GM12801 (cell line): ENCODE data around the gene SSB.

Experiments
- CTCF ChIP-seq: IDR thresholded peaks from one replicate; pipeline ENCODE4 v1.5.1; 2011; ENCODE audit warnings: control low read depth; ENCODE audit not compliant: insufficient read length; ENCODE audit errors: extremely low read depth

Gene SSB

DNA sequence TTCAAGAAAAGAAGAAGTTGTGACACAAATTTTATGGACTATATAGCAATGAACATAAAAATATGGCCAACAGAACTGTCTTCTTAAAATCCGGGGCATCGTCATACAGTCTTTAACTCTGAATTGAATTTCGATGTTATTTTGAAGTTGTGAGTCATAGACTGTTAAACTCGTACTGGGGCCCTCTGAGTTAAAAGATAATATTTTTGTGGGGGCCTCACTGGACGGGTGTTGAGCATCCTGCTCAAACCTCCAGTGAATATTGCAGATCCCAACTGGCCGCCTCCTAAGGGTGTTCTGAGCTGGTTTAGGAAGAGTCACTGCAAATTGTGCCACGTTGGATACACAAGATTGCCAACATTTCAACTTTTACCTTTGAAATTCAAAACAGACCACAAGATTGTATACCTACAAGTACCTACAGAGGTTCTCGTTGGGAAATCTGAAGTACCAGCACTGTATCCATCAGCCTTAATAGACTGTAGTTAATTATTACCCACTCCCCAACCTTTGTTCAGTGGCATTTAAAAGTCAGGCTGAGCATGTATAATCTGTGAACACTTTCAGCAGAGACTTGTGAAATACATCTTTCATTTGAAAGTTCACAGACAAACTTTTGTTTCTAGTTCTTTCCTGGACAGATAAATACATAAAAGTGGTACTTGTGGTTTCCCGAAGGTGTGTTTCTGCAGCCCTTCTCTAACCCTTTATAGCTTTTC, 37.3 kb upstream of the SSB start:
- no peak for TF ChIP-seq CTCF

DNA sequence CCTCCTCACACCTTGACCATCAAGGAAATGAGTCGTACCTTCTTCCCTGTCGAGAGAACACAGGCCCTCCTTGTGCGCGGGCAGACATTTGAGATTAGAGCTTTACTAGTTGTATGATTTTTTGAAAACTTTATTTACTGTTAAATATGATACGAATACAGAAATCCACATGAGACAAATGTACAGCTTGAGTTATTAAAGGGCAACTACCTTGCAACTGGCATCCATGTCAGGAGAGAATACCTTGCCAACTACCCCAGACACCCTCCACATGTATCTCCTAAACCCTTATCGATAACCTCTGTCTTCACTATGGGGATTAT, 36.7 kb upstream of the SSB start:
- TF ChIP-seq CTCF: no peak

GRCh38 chr2:169765523-169765922, 33.1 kb upstream of the SSB start:
- TF ChIP-seq CTCF: no peak

GRCh38 chr2:169767243-169767888, 31.3 kb upstream of the SSB start:
- TF ChIP-seq CTCF: no peak

DNA sequence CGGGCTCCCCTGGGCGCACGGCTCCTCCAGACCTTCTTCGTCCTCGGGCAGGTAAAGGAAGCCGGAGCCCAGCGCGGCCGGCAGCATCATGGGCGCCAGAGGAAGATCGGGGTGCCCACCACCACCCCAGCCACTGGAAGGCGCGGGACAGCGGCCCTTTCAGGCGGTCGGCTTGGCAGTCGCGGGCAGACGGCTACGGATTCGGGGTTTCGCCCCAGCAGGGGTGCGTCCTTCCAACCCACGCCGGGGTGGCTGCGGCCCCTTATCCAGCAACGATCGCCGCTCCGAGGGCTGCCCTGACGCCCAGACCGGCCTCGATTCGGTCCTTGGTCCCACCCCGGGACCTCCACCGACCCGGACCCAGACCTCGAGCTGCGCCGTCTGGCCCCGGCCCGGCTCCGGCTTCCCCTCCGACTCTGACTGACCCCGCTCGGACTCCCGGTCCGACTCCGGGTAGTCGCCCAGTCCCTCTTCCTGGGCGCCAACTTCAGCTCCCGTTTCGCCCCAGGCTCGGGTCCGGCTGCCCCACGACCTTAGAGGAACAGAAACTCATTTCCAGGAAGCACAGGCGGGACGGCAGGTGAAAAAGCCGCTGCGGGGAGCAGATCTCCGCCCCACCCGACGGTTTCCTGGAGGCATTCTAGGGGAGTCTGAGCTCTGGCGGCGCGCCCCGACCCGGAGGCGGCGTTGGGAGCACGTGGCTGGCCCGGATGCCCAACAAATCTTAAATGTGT, 30.2 kb upstream of the SSB start:
- no peak for TF ChIP-seq CTCF

DNA sequence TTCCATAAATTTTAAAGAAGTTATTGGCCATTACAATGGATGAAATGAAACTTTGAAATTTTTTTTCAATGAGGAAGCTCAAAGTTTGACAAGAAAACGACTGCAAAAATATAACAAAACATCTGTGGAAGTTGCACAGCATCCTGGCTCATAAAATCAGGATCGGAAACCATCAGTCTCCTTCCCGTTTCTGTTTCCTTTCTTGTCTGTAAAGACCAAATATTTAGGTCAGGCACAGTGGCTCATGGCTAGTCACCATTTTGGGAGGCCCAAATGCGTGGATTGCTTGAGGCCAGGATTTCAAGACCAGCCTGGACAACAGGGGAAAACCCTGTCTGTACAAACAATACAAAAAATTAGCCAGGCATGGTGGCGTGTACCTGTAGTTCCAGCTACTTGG, 27.6 kb upstream of the SSB start:
- TF ChIP-seq CTCF: no peak

DNA sequence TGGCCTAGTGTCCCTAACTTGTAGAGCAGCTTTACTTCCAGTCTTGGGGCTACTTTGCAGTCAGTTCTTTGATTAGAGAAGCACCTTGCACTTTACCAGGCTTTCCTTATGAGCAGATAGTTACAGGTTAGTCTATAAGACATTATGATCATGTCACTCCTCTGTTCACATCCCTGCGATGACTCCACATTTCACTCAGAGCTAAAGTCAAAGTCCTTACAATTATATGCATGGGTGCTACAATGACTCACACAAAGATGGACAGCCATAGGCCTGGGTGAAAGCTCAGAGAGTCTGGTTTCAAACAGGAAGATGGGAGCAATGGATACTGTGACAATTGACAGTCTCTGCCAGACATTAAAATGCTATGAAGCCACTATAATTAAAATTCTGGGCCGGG, 27.1 kb upstream of the SSB start:
- no peak for TF ChIP-seq CTCF
